GM18858 (cell line): ENCODE results near the gene HOXC11.

ENCODE experiments used
- ATAC-seq: cut with Tn5 transposase; IDR thresholded peaks from one replicate; pipeline ENCODE4 v1.9.1; 2021; ENCODE audit not compliant: unreplicated experiment

HOXC11 gene

GRCh38 chr12:53972722-53973235, at the start of gene HOXC11:
HOXC11 (plus strand) TSS chr12:53973126; CDS start chr12:53973242, 116 bp downstream.
- no peak for ATAC-seq

GRCh38 chr12:53924521-53925405, 48.2 kb upstream of the HOXC11 start:
- ATAC-seq, result no peak

- no peak for ATAC-seq
Observed at GRCh38 chr12:53927220-53928029, 45.5 kb upstream of the HOXC11 start.

DNA sequence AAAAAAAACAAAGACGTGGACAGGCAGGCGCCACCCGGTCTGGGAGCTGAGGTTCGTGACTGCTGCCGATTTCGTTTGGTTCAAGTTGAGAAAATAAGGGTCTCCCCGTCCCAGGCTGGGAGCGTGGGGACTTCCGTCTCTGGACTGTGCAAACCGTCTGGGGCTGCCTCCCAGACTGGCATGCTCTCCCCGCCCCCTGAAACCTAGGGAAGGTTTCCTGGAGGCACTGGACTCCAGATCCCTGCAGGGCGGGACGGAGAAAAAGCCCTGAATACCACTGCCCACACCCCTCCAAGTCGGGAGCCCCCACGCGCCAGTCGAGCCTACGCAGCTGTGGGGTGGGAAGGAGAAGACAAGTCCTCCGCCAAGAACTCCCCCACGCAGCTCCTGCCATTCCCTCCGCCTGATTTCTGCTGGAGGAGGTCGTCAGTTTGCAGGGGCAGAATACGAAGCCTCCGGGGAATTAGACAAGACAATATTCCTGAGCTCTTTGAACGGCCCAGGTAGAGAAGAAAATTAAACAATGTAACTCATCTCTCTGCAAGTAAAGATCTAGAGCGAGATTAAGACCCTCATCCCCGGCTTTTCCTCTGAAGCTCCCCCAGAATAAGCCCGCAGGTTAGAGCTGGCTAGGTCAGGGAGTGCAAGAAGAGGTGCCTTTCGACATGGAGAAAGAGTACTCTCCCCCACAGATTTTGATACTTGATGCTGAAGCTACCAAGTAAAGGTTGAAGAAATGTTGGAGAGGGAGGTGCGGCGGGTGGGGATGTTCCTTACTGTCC, 44.7 kb upstream of the HOXC11 start:
- ATAC-seq, result no peak

GRCh38 chr12:53929527-53929926, 43.4 kb upstream of the HOXC11 start:
- no peak for ATAC-seq

GRCh38 chr12:53930591-53931255, 42.2 kb upstream of the HOXC11 start:
- no peak for ATAC-seq

GRCh38 chr12:53931844-53932581, 40.9 kb upstream of the HOXC11 start:
- no peak for ATAC-seq

GRCh38 chr12:53932915-53933314, 40.0 kb upstream of the HOXC11 start:
- ATAC-seq, result no peak

DNA sequence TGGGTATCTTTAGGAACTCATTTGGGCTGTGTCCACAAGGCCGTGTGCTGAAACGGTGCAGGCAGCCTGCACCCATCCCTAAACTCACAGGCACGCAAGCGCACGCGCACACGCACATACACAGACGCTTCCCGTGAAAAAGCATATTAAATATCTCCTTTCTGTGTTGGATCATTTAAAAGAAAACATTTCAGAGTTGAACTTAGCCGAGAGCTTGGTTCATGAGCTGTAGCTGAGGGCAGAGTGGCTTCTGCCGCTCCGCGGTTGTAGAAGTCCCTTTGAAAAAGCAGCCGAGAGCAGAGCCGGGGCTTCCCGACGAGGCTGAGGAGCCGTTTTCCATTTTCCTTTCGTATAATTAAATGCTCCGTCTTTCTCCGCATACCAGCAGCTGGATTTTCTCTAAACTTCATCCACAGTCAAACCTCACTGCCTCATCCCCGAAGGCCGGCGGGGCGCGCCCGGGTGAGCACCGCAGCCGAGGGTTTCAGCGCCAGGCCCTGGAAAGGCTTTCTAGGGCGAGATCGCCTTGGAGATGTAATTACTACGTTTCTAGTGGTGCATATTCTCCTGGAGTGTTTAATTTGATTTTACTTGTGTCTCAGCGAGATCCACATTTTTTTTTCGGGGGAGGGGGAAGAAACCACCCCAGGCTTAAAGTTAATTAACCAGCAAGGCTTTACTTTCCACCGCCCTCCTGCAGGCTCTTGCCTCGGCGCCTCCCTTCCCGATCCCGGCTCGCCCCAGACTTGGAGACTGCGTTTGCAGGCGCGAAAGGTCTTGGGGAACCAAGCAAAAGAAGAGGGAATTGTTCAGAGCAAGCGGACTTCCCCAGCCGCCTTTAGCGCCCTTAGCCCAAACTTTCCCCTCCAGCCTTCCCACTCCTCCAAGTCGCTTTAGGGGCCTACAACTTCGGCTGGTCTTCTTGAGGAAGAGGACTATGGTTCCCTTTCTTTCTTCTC, 37.3 kb upstream of the HOXC11 start:
- no peak for ATAC-seq

GRCh38 chr12:53937099-53937498, 35.8 kb upstream of the HOXC11 start:
- ATAC-seq, result no peak

GRCh38 chr12:53937596-53938325, 35.2 kb upstream of the HOXC11 start:
- no peak for ATAC-seq

GRCh38 chr12:53938326-53939140, 34.4 kb upstream of the HOXC11 start, which contains the start of gene HOXC13:
HOXC13 (plus strand) TSS chr12:53938831; CDS start chr12:53938907, 76 bp downstream.
- no peak for ATAC-seq

DNA sequence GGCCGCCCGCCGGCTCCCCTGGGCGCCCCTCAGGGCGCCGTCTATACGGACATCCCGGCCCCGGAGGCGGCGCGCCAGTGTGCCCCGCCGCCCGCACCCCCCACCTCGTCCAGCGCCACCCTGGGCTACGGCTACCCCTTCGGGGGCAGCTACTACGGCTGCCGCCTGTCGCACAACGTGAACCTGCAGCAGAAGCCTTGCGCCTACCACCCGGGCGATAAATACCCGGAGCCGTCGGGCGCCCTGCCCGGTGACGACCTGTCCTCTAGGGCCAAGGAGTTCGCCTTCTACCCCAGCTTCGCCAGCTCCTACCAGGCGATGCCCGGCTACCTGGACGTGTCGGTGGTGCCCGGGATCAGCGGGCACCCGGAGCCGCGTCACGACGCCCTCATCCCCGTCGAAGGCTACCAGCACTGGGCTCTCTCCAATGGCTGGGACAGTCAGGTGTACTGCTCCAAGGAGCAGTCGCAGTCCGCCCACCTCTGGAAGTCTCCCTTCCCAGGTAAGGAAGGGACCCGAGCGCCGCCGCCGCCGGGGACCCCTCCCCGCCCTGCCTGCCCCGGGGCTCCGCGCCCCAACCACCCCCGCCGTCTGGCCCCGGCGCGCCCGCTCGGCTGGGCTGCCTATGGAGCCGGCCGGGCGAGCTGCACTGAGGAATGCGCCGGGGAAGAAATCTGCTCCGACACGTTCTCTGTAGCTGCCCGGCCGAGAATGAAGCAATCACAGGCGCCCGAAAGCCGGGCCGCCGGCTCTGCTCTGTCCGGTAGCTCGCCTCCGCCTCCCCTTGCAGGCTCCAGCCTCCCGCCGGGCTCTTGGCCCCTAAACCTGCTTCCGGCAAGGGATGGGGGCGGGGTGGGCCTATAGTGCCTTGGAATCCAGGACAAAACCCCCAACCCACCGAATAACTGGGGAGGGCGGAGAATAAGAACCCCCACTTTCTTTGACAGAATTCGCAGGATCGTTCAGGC, 33.5 kb upstream of the HOXC11 start:
- ATAC-seq, result no peak

DNA sequence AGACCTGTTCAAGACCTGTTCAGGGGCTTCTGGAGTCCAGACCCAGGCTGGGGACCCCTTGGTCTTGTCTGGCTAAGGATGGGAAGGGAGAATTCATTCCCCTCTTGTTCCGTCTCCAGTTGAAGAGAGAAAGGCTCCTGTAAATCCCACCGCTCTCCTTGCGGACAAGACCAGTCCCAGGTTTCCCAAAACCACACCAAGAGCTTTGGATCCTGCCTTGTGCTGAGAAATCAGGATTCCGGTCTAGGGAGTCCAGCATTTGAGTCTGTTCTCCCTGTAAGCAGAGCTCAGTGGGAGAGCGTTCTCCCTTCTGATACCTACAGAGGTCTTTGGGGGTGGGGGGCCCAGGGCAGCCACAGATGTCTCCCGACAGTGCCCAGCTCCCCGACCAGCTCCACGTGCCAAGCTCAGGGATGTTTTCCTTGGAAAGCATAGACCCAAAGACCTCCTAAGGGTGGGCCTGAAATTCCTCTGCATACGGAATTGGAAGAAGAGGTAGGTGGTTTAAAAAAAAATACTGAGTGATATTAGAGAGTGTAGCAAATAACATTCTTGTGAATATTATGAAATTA, 32.4 kb upstream of the HOXC11 start:
- no peak for ATAC-seq

- ATAC-seq, result no peak
Observed at GRCh38 chr12:53941187-53941586, 31.7 kb upstream of the HOXC11 start.
